Activated CD8-positive, alpha-beta memory T cell treated with anti-CD3 and anti-CD28 coated beads, Interleukin-2, amount 50 U/mL, for 24 hours (primary cell): ENCODE measurements around the gene FBXO45.
"Not testable (repeated sequence)": the region's sequence is repeated elsewhere in the genome, so short reads cannot be mapped to it uniquely, and the experiment has no call there.

Source experiments
- DNase-seq: peaks from one replicate; pipeline ENCODE4 v3.0.0-alpha.2; 2020; ENCODE audit errors: extremely low read depth

FBXO45 gene

GRCh38 chr3:196557236-196557635, 11.2 kb upstream of the FBXO45 start:
- no peak for DNase-seq

- DNase-seq = no peak
These were observed 10.0 kb upstream of the FBXO45 start for GRCh38 chr3:196558476-196558875.

GRCh38 chr3:196559826-196560225, 8.6 kb upstream of the FBXO45 start:
- no peak for DNase-seq

- no peak for DNase-seq
These were observed 4.7 kb upstream of the FBXO45 start for GRCh38 chr3:196563721-196564225.

GRCh38 chr3:196569003-196569516, 600 bp downstream of the FBXO45 start:
- DNase-seq = no peak

- not testable (repeated sequence) for DNase-seq
These were observed 1.9 kb downstream of the FBXO45 start for GRCh38 chr3:196570332-196570731.

- DNase-seq = no peak
These were observed 3.9 kb downstream of the FBXO45 start for GRCh38 chr3:196572389-196572788.

GRCh38 chr3:196585044-196585757, 16.7 kb downstream of the FBXO45 start:
- no peak for DNase-seq

- no peak for DNase-seq
These were observed 21.8 kb downstream of the FBXO45 start for GRCh38 chr3:196590279-196590678.

- DNase-seq = no peak
These were observed 27.9 kb downstream of the FBXO45 start for GRCh38 chr3:196596355-196596754.

- not testable (repeated sequence) for DNase-seq
These were observed 29.7 kb downstream of the FBXO45 start for GRCh38 chr3:196597971-196598733.

GRCh38 chr3:196599734-196600128, 31.3 kb downstream of the FBXO45 start:
- DNase-seq = no peak

GRCh38 chr3:196600359-196600758, 31.9 kb downstream of the FBXO45 start:
- DNase-seq = no peak

- DNase-seq = no peak
These were observed 34.2 kb downstream of the FBXO45 start for GRCh38 chr3:196602673-196603072.

GRCh38 chr3:196603683-196604082, 35.2 kb downstream of the FBXO45 start:
- no peak for DNase-seq

- no peak for DNase-seq
These were observed 36.1 kb downstream of the FBXO45 start for GRCh38 chr3:196604548-196604947.

- DNase-seq = no peak
These were observed 40.2 kb downstream of the FBXO45 start for GRCh38 chr3:196608693-196609092.

GRCh38 chr3:196609343-196609775, 40.9 kb downstream of the FBXO45 start:
- peak; percentile 88 for DNase-seq

GRCh38 chr3:196609805-196610515, 41.5 kb downstream of the FBXO45 start:
- no peak for DNase-seq

- no peak for DNase-seq
These were observed 43.5 kb downstream of the FBXO45 start for GRCh38 chr3:196611761-196612483.

- DNase-seq = not testable (repeated sequence)
These were observed 46.8 kb downstream of the FBXO45 start for GRCh38 chr3:196615234-196615633.
